Stimulated activated CD8-positive, alpha-beta memory T cell treated with anti-CD3 and anti-CD28 coated beads, Interleukin-2, amount 100 ng/mL, for 48 hours (primary cell): Measurements from ENCODE around the gene USP24.

ENCODE experiments used
- DNase-seq, 2 donors: peaks; one replicate each; pipeline ENCODE4 v3.0.0-alpha.2; 2020; ENCODE audit warnings: low read depth in 2 of 2

USP24 gene

DNA sequence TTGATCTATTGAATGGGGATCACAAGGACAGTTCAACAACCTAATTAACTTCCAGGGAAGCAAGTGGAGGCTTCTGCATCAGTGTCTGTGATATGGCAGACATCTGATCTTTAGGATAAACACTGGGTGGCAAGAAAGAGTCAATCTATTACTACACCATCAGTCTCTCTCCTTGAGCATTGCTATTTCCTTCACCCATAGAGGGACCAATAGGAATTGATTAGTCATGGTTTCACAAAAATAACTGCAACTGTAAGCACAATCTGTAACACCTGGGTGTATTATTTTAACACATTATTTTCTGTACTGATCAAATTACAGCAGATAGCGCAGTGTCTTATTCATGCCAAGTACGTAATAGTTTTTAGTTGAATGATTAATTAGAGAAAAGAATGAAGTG, 50.3 kb downstream of the USP24 start:
- DNase-seq: no peak

GRCh38 chr1:55159571-55159970, 55.6 kb downstream of the USP24 start:
- DNase-seq: no peak

DNA sequence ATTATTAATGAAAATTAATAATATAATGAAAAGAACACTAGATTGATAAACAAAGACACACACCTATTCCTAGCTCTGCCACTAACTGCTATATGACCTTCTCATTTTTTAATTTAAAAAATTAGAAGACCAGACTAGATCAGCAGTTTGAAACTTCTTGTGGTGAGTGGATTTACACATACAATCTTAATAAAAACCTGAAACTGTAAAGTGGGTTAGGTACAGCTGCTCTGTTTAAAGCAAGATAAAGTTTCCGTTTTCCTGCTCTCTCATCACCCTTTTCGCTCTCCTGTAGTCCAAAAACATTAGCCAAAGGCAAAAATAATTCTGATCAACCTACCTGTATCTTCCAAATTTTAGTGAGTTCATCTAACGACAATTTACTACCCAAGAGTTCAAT, 58.6 kb downstream of the USP24 start:
- no peak for DNase-seq

DNA sequence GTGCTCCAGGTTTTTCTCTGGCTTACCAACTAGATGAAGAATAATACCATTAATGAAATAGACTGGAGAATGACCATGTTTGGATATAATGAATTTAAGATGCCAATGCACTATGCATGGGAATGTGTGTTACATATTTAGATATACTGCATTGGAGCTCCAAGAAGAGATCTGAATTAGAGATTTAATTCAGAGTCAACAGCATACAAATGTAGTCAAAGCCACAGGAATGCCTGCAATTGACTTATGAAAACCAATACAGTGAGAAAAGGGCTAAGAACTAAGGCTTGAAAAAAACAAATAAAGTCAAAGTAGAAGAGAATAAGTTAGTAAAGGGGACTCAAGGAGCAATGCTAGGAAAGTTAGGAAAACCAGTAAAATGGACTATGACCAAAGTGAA, 59.1 kb downstream of the USP24 start:
- no peak for DNase-seq

DNA sequence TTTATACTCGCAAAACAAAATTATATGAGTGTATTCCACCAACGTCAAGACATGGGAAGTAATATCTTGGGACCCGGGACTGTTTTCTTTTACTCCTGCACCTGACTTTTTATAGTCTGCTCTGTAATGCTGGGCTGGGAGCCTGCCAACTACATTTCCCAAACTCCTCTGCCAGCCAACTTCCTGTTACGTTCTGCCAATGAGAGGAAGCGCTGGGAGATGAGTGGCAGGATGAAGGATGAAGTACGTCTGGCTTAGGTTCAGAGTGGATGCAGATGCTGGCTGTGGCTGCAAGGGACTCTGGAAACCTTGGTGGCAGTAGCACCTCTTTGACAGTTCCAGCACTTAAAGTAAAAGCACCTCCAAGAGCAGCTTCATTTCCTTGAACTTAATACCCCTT, 59.6 kb downstream of the USP24 start:
- DNase-seq: no peak

GRCh38 chr1:55154616-55155015, 60.5 kb downstream of the USP24 start:
- DNase-seq: no peak

GRCh38 chr1:55153031-55153430, 62.1 kb downstream of the USP24 start:
- DNase-seq: no peak

DNA sequence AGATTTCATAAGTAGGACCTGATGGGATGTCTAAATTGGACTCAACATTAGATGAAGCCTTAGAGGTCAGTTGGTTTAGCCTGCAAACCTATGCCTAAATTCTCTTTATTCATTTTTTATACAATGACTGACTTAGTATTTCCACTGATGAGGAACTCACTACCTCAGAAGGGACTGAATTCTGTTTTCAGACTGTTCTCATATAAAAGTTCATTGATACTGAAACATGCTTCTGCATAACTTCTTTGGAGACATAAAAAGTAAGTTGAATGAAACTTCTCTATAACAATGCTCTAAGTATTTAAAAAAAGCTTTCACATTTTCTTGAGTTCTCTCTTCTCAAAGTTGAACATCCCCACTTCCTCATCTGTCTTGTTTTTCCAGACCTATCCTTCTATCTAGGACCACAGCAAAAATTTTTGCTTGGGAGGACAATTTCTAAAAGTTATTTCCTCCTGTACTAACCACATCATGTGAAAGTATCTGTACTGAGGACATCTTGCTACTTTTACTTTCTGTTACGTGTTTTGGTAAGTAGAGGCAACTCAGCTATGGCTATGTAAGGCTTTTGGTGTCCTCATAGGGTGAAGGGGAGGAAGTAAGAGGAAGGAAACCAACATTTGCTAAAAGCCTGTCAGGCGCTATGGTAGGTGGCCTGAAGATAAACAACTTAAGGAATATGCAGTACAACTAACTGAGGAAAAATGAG, 64.1 kb downstream of the USP24 start:
- no peak for DNase-seq

- DNase-seq: no peak
Observed at GRCh38 chr1:55148676-55149075, 66.5 kb downstream of the USP24 start.

DNA sequence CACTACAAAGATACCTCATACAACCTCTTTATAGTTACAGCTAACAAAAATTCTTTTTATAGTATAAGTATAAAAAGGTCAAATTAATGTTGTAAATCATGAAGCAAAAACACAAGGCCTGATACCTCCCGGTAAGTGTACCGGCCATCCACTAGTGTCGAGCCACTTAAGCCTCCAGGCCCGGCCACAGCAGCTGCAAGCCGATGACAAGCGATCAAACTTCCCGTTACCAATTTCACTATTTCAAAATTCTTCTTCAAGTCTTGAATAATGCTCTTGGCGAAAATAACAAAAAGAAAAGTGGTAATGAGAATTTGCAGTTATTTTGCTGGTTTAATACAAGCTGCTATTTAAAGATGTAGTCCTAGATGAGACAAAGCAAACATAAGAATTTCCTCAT, 67.6 kb downstream of the USP24 start:
- DNase-seq: no peak

DNA sequence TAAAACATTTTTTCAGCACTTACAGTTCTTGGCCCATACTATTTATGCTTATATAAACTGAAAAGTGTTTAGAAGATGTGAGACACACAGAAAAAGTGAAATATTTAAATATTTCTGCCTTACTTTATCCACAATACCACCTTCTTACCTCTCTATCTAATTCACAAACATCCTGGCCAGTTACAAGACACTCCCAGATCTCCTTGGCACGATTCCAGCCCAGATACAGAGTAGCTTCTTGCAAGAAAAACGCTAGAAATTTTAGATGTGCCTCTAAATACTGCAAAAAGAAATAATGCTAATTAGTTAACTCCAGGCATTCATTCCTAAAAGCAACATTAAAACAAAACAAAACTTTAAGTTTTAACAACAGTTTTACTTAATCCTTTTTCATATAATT, 68.4 kb downstream of the USP24 start:
- no peak for DNase-seq

GRCh38 chr1:55144886-55145285, 70.3 kb downstream of the USP24 start:
- no peak for DNase-seq

GRCh38 chr1:55143684-55144083, 71.5 kb downstream of the USP24 start:
- DNase-seq: no peak

- DNase-seq: no peak
Observed at GRCh38 chr1:55141295-55141893, 73.8 kb downstream of the USP24 start.

- DNase-seq: peak; percentile 29 to 32
Observed at GRCh38 chr1:55140546-55140983, 74.6 kb downstream of the USP24 start.

GRCh38 chr1:55140137-55140536, 75.0 kb downstream of the USP24 start:
- DNase-seq: no peak

DNA sequence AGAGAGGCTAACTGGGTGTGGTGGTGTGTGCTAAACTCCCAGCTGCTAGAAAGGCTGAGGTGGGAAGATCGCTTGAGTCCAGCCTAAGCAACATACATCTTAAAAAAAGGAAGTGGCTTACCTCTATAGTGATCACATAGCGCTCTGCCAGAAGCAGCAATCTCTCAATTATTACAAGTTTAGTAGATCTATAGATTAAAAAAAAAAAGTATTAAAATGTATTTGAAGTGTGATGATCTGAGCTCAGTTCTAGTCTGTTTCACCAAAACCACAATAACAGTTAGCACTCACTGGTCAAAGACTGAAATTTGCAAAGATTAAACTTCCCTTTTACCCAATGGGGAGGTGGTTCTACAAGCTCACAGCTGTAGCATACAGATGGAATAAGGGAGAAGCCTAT, 76.3 kb downstream of the USP24 start:
- DNase-seq: no peak

DNA sequence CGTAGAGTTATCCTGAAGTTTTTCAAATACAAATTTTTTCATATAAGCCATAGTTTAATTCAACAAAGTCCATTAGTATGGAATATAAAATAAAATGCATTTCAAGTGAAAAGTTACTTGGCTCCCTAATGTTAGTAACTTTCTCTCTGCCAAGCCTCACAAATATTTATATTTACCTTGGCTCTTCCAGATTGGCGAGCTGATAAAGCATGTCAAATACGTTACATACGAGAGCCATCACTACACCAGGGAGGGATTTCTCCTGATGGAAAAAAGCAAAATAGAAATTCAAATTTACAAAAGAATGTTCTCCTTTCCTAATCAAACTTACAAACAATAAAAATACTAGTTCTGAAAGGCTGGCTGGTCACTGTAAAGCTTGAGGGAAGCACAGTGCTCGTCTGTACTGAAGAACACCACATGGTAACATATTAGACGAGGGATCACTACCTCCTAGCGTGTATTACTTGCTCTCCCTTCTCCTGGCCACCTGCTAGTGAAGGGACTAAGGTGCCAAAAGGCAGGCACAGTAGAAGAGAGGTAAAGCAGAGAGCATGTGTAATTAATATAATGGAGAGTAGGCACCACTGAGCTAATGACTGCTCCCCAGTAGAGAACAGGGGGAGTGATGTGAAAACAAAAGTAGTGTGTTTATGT, 80.9 kb downstream of the USP24 start:
- DNase-seq: no peak

GRCh38 chr1:55131801-55132200, 83.4 kb downstream of the USP24 start:
- DNase-seq: no peak

GRCh38 chr1:55131218-55131617, 83.9 kb downstream of the USP24 start:
- DNase-seq: no peak

- DNase-seq: no peak
Observed at GRCh38 chr1:55129194-55129728, 85.9 kb downstream of the USP24 start.

DNA sequence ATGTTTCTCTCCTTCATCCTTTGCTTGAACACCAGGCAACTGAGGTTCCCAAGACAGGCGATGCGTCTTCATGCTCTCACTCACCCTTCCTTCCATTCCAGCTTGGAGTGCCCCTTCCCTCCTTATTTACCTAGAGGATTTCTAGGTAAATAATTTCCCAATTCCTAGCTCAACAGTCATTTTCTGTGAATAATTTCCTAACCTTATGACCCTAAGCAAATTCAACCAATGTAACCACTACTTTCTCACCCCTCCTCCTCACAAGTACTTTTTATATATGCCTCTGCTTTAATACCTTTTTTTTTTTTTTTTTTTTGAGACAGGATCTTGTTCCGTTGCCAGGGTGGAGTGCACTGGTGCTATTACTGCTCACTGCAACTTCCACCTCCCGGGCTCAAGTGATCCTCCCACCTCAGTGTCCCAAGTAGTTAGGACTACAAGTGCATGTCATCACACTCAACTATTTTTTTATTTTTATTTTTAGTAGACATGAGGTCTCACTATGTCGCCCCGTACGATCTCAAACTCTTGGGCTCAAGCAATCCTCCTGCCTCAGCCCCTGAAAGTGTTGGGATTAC, 86.7 kb downstream of the USP24 start:
- no peak for DNase-seq
